Spleen (tissue), 11 donors: ENCODE measurements around the gene EXOC4. TPM values are rescaled to one million over a fixed set of nuclear protein-coding genes. Genes with fewer than 3 reads are reported as not detected.

Experiments used
- DNase-seq: peaks from one replicate; pipeline ENCODE4 v3.0.0-alpha.2; 2020
- H3K27ac ChIP-seq, 8 donors: fragments of 200-600 bp; sonication (generic) in 7 of 8; 1 replicate in 4 of 8; 2 replicates in 4 of 8; pipeline versions ENCODE4 v1.5.0 to v1.8.0; 2016 to 2021; ENCODE audit warnings: inconsistent platforms in 4 of 8, mild to moderate bottlenecking in 4 of 8, moderate library complexity in 1 of 8
- H3K27me3 ChIP-seq, 7 donors: fragments of 200-600 bp; sonication (generic) in 6 of 7; replicated peaks in 1 of 7; 1 replicate in 4 of 7; 2 replicates in 3 of 7; pipeline versions ENCODE4 v1.5.0 to v1.8.0; 2016 to 2021; ENCODE audit warnings: inconsistent platforms in 3 of 7, mild to moderate bottlenecking in 1 of 7
- H3K36me3 ChIP-seq, 6 donors: fragments of 200-600 bp; sonication (generic) in 5 of 6; 1 replicate in 4 of 6; 2 replicates in 2 of 6; pipeline versions ENCODE4 v1.5.0 to v1.8.0; 2016 to 2021; ENCODE audit warnings: inconsistent platforms in 2 of 6
- H3K4me1 ChIP-seq, 6 donors: fragments of 200-600 bp; sonication (generic) in 5 of 6; 1 replicate in 3 of 6; 2 replicates in 3 of 6; pipeline versions ENCODE4 v1.5.0 to v1.8.0; 2016 to 2021; ENCODE audit warnings: inconsistent platforms in 3 of 6
- H3K4me3 ChIP-seq, 8 donors: fragments of 200-600 bp; sonication (generic) in 7 of 8; 1 replicate in 4 of 8; 2 replicates in 4 of 8; pipeline versions ENCODE4 v1.5.0 to v1.8.0; 2016 to 2021; ENCODE audit warnings: inconsistent platforms in 4 of 8, mild to moderate bottlenecking in 4 of 8, moderate library complexity in 2 of 8
- H3K9me3 ChIP-seq, 8 donors: fragments of 200-600 bp; sonication (generic) in 7 of 8; 1 replicate in 4 of 8; 2 replicates in 4 of 8; pipeline versions ENCODE4 v1.5.0 to v1.8.0; 2016 to 2021; ENCODE audit warnings: inconsistent platforms in 4 of 8
- CTCF ChIP-seq, 11 experiments: fragments of 200-600 bp in 7 of 11; fragments of 450-650 bp in 4 of 11; sonication (generic) in 4 of 11; IDR thresholded peaks in 8 of 11; conservative IDR thresholded peaks in 3 of 11; 1 replicate in 7 of 11; 2 replicates in 4 of 11; pipeline versions ENCODE4 v1.4.0 to v1.8.0; 2016 to 2021; ENCODE audit warnings: antibody characterized with exemption in 11 of 11, inconsistent platforms in 4 of 11, mild to moderate bottlenecking in 1 of 11
- POLR2A ChIP-seq, 3 donors: fragments of 450-650 bp; IDR thresholded peaks; one replicate each; pipeline ENCODE4 v1.5.1; 2017; ENCODE audit warnings: antibody characterized with exemption in 3 of 3, mild to moderate bottlenecking in 1 of 3
- POLR2AphosphoS5 ChIP-seq, 3 donors: sonication (generic); formaldehyde crosslinking; IDR thresholded peaks; one replicate each; pipeline ENCODE4 v1.5.1; 2017; ENCODE audit warnings: antibody characterized with exemption in 3 of 3
- WGBS, 5 donors: extraction: QIAGEN DNeasy Blood & Tissue Kit in 3 of 5; methylation state at CpG; one replicate each; pipeline versions ENCODE4 v1.1.5 to v1.1.7; 2013 to 2018; 5-methylcytosine and 5-hydroxymethylcytosine counted together
- intact Hi-C: fragments of 100-400 bp; cut with DNase I; formaldehyde crosslinking; loops from one replicate; pipeline ENCODE4 v1.15.0; 2023; ENCODE audit warnings: low total_unique reads
- polyA plus RNA-seq, 3 donors: library from polyadenylated mRNA; stranded (reverse); fragments of 200-250 nt; gene quantifications; one replicate each; pipeline ENCODE4 v1.2.1, GENCODE V29; 2013
- total RNA-seq, 7 donors: library from RNA; depleted of rRNA in 3 of 7; stranded (reverse); fragments of >200 nt in 3 of 7; fragmentation: NEBNext Ultra II Directional in 4 of 7; extraction: Animal tissue kit (Norgen Biotek cat#: 25700) in 4 of 7; gene quantifications; one replicate each; pipeline versions ENCODE4 v1.1.0 to v1.2.1, GENCODE V29; 2016 to 2021
- donor health status: healthy with polysubstance abuse.
- donor health status: DM: no; HTN: no; CAD: no; lungs with moderate emphysema.
- donor health status: DM: no; HTN: no; CAD: no.
- donor health status: Bipolar disorder and iron deficiency.
- donor health status: healthy.
- donor health status: DM: no; HTN: no; CAD: no.
- donor health status: DM: yes; HTN: yes; CAD: no.

The EXOC4 gene
- total and polyA plus RNA-seq, 10 donors: 14.1 to 138 (median 102) TPM

GRCh38 chr7:133822001-133822641 lies 569.2 kb downstream of the EXOC4 start:
- Histone ChIP-seq H3K27me3 (no peaks in the 10 kb centered on the region), H3K27ac (no peak overlapping the region), H3K4me3 (no peak overlapping the region), H3K4me1 (peaks cover 0 to 7% (median 0%) of the 10 kb centered on the region in 6 donors), H3K9me3 (no peaks in the 10 kb centered on the region), H3K36me3 (peaks cover 0 to 56% (median 10%) of the 10 kb centered on the region in 6 donors)
- 64 to 98% (median 94%) methylated on average over 3 of the region's 3 CpGs for WGBS, 5 donors
- DNase-seq: no peak
- intact Hi-C loops: no loop called here
- TF ChIP-seq POLR2A (IDR thresholded peaks at IDR 0.05): no peak
- TF ChIP-seq CTCF (IDR thresholded peaks at IDR 0.05 in 8 of 11, conservative IDR thresholded peaks at IDR 0.05 in 3 of 11): no peak
- TF ChIP-seq POLR2AphosphoS5 (IDR thresholded peaks at IDR 0.05): no peak

- peaks cover 0 to 49% (median 2%) of the 10 kb centered on the region in 6 donors for H3K36me3 ChIP-seq
- 90 to 95% (median 93%) methylated on average over 4 of the region's 4 CpGs for WGBS, 5 donors
- intact Hi-C loops: no loop called here
Measured at GRCh38 chr7:133822868-133823552, 570.1 kb downstream of the EXOC4 start.

GRCh38 chr7:133824132-133824531 lies 571.3 kb downstream of the EXOC4 start:
- Histone ChIP-seq H3K9me3 (no peaks in the 10 kb centered on the region), H3K36me3 (peaks cover 0 to 44% (median 1%) of the 10 kb centered on the region in 6 donors), H3K27ac (no peak overlapping the region), H3K27me3 (no peaks in the 10 kb centered on the region), H3K4me3 (no peak overlapping the region), H3K4me1 (peaks cover 0 to 7% (median 0%) of the 10 kb centered on the region in 6 donors)
- TF ChIP-seq POLR2A (IDR thresholded peaks at IDR 0.05) (no peak), CTCF (IDR thresholded peaks at IDR 0.05 in 8 of 11, conservative IDR thresholded peaks at IDR 0.05 in 3 of 11) (no peak), POLR2AphosphoS5 (IDR thresholded peaks at IDR 0.05) (no peak)
- intact Hi-C loops: no loop called here
- 77 to 92% (median 85%) methylated on average over 6 of the region's 6 CpGs for WGBS, 5 donors
- DNase-seq: no peak

More at GRCh38 chr7:133822868-133823552, 570.1 kb downstream of the EXOC4 start:
- no peaks in the 10 kb centered on the region for H3K27me3 ChIP-seq
- H3K27ac ChIP-seq: no peak overlapping the region
- H3K4me1 ChIP-seq: peaks cover 0 to 7% (median 0%) of the 10 kb centered on the region in 6 donors
- no peaks in the 10 kb centered on the region for H3K9me3 ChIP-seq
- no peak overlapping the region for H3K4me3 ChIP-seq
- no peak for TF ChIP-seq POLR2AphosphoS5 (IDR thresholded peaks at IDR 0.05)
- TF ChIP-seq POLR2A (IDR thresholded peaks at IDR 0.05): no peak
- no peak for TF ChIP-seq CTCF (IDR thresholded peaks at IDR 0.05 in 8 of 11, conservative IDR thresholded peaks at IDR 0.05 in 3 of 11)
- no peak for DNase-seq
